K562 (cell line): ENCODE measurements around the gene MPZL1. TPM values are rescaled to one million over a fixed set of nuclear protein-coding genes. Genes with fewer than 3 reads are reported as not detected.

Experiments
- ARNT ChIP-seq, 2 experiments: fragments of 450-650 bp; IDR thresholded peaks; 2 replicates each; pipeline ENCODE4 v1.6.1; 2016; ENCODE audit warnings: mild to moderate bottlenecking in 1 of 2
- CHD1 ChIP-seq: fragments of 200-600 bp; sonication (generic); IDR thresholded peaks from one replicate; pipeline ENCODE4 v1.6.1; 2012; ENCODE audit warnings: mild to moderate bottlenecking, moderate library complexity, low read length, inconsistent platforms
- ESRRB ChIP-seq: fragments of 250-450 bp; sonication (Bioruptor Pico); IDR thresholded peaks from 2 replicates; pipeline ENCODE4 v1.5.0; 2020; ENCODE audit warnings: mild to moderate bottlenecking, moderate library complexity, borderline replicate concordance
- GATA2 ChIP-seq: sonication (generic); formaldehyde crosslinking; IDR thresholded peaks from 2 replicates; pipeline ENCODE4 v1.4.0; 2020; ENCODE audit warnings: mild to moderate bottlenecking, missing genetic modification reagents
- GTF2F1 ChIP-seq: IDR thresholded peaks from 2 replicates; pipeline ENCODE4 v1.6.1; 2011; ENCODE audit warnings: low read depth, low read length, improper control_type of control experiment
- NR2C2 ChIP-seq, 2 experiments: fragments of 200-800 bp in 1 of 2; sonication (Bioruptor generic) in 1 of 2; sonication (generic) in 1 of 2; formaldehyde crosslinking in 1 of 2; IDR thresholded peaks; 2 replicates each; pipeline versions ENCODE4 v1.6.1 to v1.8.0; 2016 to 2022; ENCODE audit warnings: mild to moderate bottlenecking in 1 of 2, missing compliant biosample characterization in 1 of 2, missing genetic modification characterization in 1 of 2, missing genetic modification reagents in 1 of 2
- TBL1XR1 ChIP-seq, 2 experiments: IDR thresholded peaks; 2 replicates each; pipeline ENCODE4 v1.6.1; 2012; ENCODE audit warnings: improper control_type of control experiment in 2 of 2, low read length in 2 of 2, mild to moderate bottlenecking in 1 of 2
- XRCC4 ChIP-seq: IDR thresholded peaks from one replicate; pipeline ENCODE4 v1.6.1; 2011; ENCODE audit not compliant: insufficient read depth, insufficient read length; ENCODE audit errors: extremely low read depth
- ZNF140 ChIP-seq: fragments of 250-450 bp; sonication (Bioruptor Pico); IDR thresholded peaks from 2 replicates; pipeline ENCODE4 v1.8.0; 2021; ENCODE audit warnings: moderate library complexity, mild to moderate bottlenecking, inconsistent platforms
- ZNF217 ChIP-seq: sonication (generic); formaldehyde crosslinking; IDR thresholded peaks from 2 replicates; pipeline ENCODE4 v1.8.0; 2022; ENCODE audit warnings: mild to moderate bottlenecking, missing genetic modification reagents
- ZNF23 ChIP-seq: fragments of 250-450 bp; sonication (Bioruptor Pico); IDR thresholded peaks from 2 replicates; pipeline ENCODE4 v1.4.0; 2020; ENCODE audit warnings: mild to moderate bottlenecking
- ZNF239 ChIP-seq: fragments of 250-450 bp; sonication (Bioruptor Pico); IDR thresholded peaks from 2 replicates; pipeline ENCODE4 v1.4.0; 2020; ENCODE audit warnings: mild to moderate bottlenecking
- ZNF551 ChIP-seq: fragments of 250-450 bp; sonication (Bioruptor Pico); IDR thresholded peaks from 2 replicates; pipeline ENCODE4 v1.5.0; 2021; ENCODE audit warnings: mild to moderate bottlenecking, moderate library complexity
- ZNF668 ChIP-seq: fragments of 250-450 bp; sonication (Bioruptor Pico); IDR thresholded peaks from 2 replicates; pipeline ENCODE4 v1.8.0; 2022; ENCODE audit warnings: mild to moderate bottlenecking, inconsistent platforms
- polyA plus RNA-seq, 8 experiments: library from polyadenylated mRNA; depleted of rRNA in 4 of 8; stranded (reverse) in 5 of 8; unstranded in 3 of 8; fragments of >200 nt; fragmentation: Nextera tagmentation in 2 of 8; fragmentation: Illumina TruSeq in 1 of 8; extraction: Ambion mirVana in 2 of 8; extraction: Trizol in 1 of 8; gene quantifications; 2 replicates each; pipeline versions ENCODE4 v1.2.1 to v1.2.3, GENCODE V29; 2011 to 2014; ENCODE audit warnings: inconsistent platforms in 1 of 8, missing spikeins in 1 of 8
- total RNA-seq, 7 experiments: library from RNA; depleted of rRNA in 6 of 7; stranded (reverse); fragments of >200 nt in 6 of 7; fragmentation: Illumina TruSeq in 2 of 7; extraction: Trizol in 2 of 7; gene quantifications; 2 replicates each; pipeline versions ENCODE4 v1.2.1 to v1.2.3, GENCODE V29; 2011 to 2021; ENCODE audit warnings: low replicate concordance in 1 of 7
- TF ChIP-seq, protein P1 (sequence below): fragments of 450-650 bp; IDR thresholded peaks from one replicate; pipeline ENCODE4 v1.6.1; 2018; ENCODE audit warnings: mild to moderate bottlenecking, moderate library complexity; ENCODE audit not compliant: partially characterized antibody
- TF ChIP-seq, protein P2 (sequence below): fragments of 450-650 bp; IDR thresholded peaks from 2 replicates; pipeline ENCODE4 v1.6.1; 2018; ENCODE audit warnings: mild to moderate bottlenecking, low read depth; ENCODE audit not compliant: partially characterized antibody
- TF ChIP-seq, protein P3 (sequence below), 2 experiments: fragments of 150-350 bp in 1 of 2; IDR thresholded peaks; 2 replicates each; pipeline ENCODE4 v1.6.1; 2012 to 2016; ENCODE audit warnings: low read depth in 2 of 2, low read length in 2 of 2, mild to moderate bottlenecking in 1 of 2, moderate library complexity in 1 of 2
- TF ChIP-seq, protein P4 (sequence below): fragments of 150-350 bp; conservative IDR thresholded peaks from 2 replicates; pipeline ENCODE4 v1.6.1; 2014; ENCODE audit warnings: low read length

MPZL1 gene
- total and polyA plus RNA-seq, 9 of the 15 experiments (the other 6 are each of a cell fraction or from before 2014, with no cell fraction given): 14.5 to 153 (median 66.5) TPM

DNA sequence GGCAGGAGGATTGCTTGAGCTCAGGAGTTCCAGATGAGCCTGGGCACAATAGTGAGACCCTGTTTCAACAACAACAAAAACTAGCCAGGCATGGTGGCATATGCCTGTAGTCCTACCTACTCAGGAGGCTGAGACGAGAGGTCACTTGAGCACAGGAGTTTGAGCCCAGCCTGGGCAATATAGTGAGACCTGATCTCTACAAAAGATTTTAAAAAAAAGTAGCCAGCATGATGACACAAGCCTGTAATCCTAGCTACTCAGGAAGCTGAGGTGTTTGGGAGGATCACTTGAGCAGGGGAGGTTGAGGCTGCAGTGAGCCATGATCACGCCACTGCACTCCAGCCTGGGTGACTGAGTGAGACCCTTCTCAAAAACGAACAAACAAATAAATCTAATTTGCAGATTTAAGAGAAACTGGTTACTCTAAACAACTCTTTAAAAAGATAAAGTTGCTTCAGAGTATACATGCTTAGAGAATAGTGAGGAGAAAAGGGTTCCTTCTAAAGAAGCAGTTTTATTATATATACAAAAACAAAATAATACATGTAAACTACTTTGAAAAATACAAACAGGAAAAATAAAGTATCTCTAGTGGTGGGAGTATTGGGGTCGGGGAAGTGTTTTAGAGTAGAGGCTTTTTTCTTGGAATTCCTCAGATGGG, 103.8 kb downstream of the MPZL1 start (continued):
- TF ChIP-seq CHD1 (no peak), ESRRB (CRISPR knock-in tag) (no peak), ZNF239 (CRISPR knock-in tag) (no peak; the same call in 1 of the 2 replicates), XRCC4 (no peak), ZNF217 (CRISPR knock-in tag) (no peak), ARNT (IDR thresholded peaks at IDR 0.05) (no peak), ZNF668 (CRISPR knock-in tag) (no peak; the same call in 1 of the 2 replicates), GATA2 (peak; percentile 59), GTF2F1 (no peak), TBL1XR1 (IDR thresholded peaks at IDR 0.05; ENCODE audit: low read length in 2 of 2) (no peak), ZNF551 (CRISPR knock-in tag) (no peak), ZNF23 (CRISPR knock-in tag) (no peak), NR2C2 (CRISPR knock-in tag; IDR thresholded peaks at IDR 0.05) (no peak), NR2C2 (tag; IDR thresholded peaks at IDR 0.05) (peak; percentile 72; the same call in 1 of the 2 replicates), ZNF140 (CRISPR knock-in tag) (no peak)
- TF ChIP-seq, protein P1, sequence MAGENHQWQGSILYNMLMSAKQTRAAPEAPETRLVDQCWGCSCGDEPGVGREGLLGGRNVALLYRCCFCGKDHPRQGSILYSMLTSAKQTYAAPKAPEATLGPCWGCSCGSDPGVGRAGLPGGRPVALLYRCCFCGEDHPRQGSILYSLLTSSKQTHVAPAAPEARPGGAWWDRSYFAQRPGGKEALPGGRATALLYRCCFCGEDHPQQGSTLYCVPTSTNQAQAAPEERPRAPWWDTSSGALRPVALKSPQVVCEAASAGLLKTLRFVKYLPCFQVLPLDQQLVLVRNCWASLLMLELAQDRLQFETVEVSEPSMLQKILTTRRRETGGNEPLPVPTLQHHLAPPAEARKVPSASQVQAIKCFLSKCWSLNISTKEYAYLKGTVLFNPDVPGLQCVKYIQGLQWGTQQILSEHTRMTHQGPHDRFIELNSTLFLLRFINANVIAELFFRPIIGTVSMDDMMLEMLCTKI: no peak
- TF ChIP-seq, protein P2, sequence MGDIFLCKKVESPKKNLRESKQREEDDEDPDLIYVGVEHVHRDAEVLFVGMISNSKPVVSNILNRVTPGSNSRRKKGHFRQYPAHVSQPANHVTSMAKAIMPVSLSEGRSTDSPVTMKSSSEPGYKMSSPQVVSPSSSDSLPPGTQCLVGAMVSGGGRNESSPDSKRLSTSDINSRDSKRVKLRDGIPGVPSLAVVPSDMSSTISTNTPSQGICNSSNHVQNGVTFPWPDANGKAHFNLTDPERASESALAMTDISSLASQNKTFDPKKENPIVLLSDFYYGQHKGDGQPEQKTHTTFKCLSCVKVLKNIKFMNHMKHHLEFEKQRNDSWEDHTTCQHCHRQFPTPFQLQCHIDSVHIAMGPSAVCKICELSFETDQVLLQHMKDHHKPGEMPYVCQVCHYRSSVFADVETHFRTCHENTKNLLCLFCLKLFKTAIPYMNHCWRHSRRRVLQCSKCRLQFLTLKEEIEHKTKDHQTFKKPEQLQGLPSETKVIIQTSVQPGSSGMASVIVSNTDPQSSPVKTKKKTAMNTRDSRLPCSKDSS: no peak
- TF ChIP-seq, protein P3, sequence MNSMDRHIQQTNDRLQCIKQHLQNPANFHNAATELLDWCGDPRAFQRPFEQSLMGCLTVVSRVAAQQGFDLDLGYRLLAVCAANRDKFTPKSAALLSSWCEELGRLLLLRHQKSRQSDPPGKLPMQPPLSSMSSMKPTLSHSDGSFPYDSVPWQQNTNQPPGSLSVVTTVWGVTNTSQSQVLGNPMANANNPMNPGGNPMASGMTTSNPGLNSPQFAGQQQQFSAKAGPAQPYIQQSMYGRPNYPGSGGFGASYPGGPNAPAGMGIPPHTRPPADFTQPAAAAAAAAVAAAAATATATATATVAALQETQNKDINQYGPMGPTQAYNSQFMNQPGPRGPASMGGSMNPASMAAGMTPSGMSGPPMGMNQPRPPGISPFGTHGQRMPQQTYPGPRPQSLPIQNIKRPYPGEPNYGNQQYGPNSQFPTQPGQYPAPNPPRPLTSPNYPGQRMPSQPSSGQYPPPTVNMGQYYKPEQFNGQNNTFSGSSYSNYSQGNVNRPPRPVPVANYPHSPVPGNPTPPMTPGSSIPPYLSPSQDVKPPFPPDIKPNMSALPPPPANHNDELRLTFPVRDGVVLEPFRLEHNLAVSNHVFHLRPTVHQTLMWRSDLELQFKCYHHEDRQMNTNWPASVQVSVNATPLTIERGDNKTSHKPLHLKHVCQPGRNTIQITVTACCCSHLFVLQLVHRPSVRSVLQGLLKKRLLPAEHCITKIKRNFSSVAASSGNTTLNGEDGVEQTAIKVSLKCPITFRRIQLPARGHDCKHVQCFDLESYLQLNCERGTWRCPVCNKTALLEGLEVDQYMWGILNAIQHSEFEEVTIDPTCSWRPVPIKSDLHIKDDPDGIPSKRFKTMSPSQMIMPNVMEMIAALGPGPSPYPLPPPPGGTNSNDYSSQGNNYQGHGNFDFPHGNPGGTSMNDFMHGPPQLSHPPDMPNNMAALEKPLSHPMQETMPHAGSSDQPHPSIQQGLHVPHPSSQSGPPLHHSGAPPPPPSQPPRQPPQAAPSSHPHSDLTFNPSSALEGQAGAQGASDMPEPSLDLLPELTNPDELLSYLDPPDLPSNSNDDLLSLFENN (IDR thresholded peaks at IDR 0.05; ENCODE audit: low read depth in 2 of 2, low read length in 2 of 2): no peak
- TF ChIP-seq, protein P4, sequence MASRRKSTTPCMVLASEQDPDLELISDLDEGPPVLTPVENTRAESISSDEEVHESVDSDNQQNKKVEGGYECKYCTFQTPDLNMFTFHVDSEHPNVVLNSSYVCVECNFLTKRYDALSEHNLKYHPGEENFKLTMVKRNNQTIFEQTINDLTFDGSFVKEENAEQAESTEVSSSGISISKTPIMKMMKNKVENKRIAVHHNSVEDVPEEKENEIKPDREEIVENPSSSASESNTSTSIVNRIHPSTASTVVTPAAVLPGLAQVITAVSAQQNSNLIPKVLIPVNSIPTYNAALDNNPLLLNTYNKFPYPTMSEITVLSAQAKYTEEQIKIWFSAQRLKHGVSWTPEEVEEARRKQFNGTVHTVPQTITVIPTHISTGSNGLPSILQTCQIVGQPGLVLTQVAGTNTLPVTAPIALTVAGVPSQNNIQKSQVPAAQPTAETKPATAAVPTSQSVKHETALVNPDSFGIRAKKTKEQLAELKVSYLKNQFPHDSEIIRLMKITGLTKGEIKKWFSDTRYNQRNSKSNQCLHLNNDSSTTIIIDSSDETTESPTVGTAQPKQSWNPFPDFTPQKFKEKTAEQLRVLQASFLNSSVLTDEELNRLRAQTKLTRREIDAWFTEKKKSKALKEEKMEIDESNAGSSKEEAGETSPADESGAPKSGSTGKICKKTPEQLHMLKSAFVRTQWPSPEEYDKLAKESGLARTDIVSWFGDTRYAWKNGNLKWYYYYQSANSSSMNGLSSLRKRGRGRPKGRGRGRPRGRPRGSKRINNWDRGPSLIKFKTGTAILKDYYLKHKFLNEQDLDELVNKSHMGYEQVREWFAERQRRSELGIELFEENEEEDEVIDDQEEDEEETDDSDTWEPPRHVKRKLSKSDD: no peak
